ENCODE measurements around the gene CEPT1.

- no peak for TF ChIP-seq TAF1 (IDR thresholded peaks at IDR 0.05; ENCODE audit: low read depth, low read length)
- no peak for TF ChIP-seq POLR2AphosphoS5 (IDR thresholded peaks at IDR 0.05; ENCODE audit: low read depth, low read length)
- no peak for TF ChIP-seq POLR2A (IDR thresholded peaks at IDR 0.05; ENCODE audit: low read depth, low read length)
- no peak for TF ChIP-seq POU2F2 (IDR thresholded peaks at IDR 0.05; ENCODE audit: low read depth, low read length)
- TF ChIP-seq PAX5 (IDR thresholded peaks at IDR 0.05; ENCODE audit: insufficient read depth, low read length, severe bottlenecking): no peak
- no peak for TF ChIP-seq SPI1 (IDR thresholded peaks at IDR 0.05; ENCODE audit: low read depth, low read length)
Observed at GRCh38 chr1:111205714-111206050, 65.7 kb downstream of the CEPT1 start.

Data from GM12891 (cell line).